IPS-18a (cell line): ENCODE results near the gene LUZP2.

ENCODE experiments used
- H3K27ac ChIP-seq: one replicate; pipeline ENCODE4 v1.5.1; 2013; ENCODE audit warnings: low read length
- H3K27me3 ChIP-seq: one replicate; pipeline ENCODE4 v1.6.1; 2013; ENCODE audit warnings: mild to moderate bottlenecking, low read length; ENCODE audit not compliant: control insufficient read depth, insufficient read depth
- H3K36me3 ChIP-seq: one replicate; pipeline ENCODE4 v1.6.1; 2013; ENCODE audit warnings: low read depth, low read length; ENCODE audit not compliant: control insufficient read depth
- H3K4me1 ChIP-seq: one replicate; pipeline ENCODE4 v1.6.1; 2013; ENCODE audit warnings: low read depth, low read length; ENCODE audit not compliant: control insufficient read depth
- H3K4me3 ChIP-seq: one replicate; pipeline ENCODE4 v1.5.1; 2013; ENCODE audit warnings: low read length
- H3K9ac ChIP-seq: one replicate; pipeline ENCODE4 v1.6.1; 2013; ENCODE audit warnings: mild to moderate bottlenecking, low read length, moderate library complexity
- H3K9me3 ChIP-seq: one replicate; pipeline ENCODE4 v1.6.1; 2013; ENCODE audit warnings: low read depth, low read length; ENCODE audit not compliant: control insufficient read depth

LUZP2 gene

GRCh38 chr11:24734742-24735237, 237.9 kb downstream of the LUZP2 start:
- Histone ChIP-seq H3K27me3 (no peaks in the 10 kb centered on the region), H3K36me3 (no peaks in the 10 kb centered on the region), H3K9me3 (no peaks in the 10 kb centered on the region), H3K4me3 (no peak overlapping the region), H3K4me1 (peaks cover 6% of the 10 kb centered on the region), H3K27ac (no peak overlapping the region), H3K9ac (no peak overlapping the region)

GRCh38 chr11:24738972-24739371, 242.1 kb downstream of the LUZP2 start:
- Histone ChIP-seq H3K4me3 (no peak overlapping the region), H3K27me3 (no peaks in the 10 kb centered on the region), H3K4me1 (peaks cover 6% of the 10 kb centered on the region), H3K9ac (no peak overlapping the region), H3K36me3 (no peaks in the 10 kb centered on the region), H3K9me3 (no peaks in the 10 kb centered on the region), H3K27ac (no peak overlapping the region)

DNA sequence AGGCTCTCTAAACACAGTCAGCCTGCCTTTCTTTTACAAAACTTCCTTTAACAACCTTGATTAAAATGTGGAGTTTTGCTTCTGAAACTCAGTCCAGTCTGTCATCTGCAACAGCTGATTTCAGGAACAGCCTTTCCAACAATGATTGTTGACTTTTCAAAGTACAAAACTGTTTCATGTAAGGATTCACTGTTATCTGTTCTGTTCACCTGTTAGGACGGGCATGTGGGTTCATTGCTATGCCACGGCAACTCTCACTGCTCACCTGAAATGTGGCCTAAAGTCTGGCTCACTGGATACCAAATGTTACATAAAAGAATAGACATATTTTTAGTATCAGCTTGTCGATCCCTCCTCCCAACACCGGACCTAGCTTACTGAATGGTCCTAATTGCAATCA, 242.8 kb downstream of the LUZP2 start:
- Histone ChIP-seq H3K27ac (no peak overlapping the region), H3K27me3 (no peaks in the 10 kb centered on the region), H3K36me3 (no peaks in the 10 kb centered on the region), H3K9ac (no peak overlapping the region), H3K9me3 (no peaks in the 10 kb centered on the region), H3K4me1 (peaks cover 6% of the 10 kb centered on the region), H3K4me3 (no peak overlapping the region)

DNA sequence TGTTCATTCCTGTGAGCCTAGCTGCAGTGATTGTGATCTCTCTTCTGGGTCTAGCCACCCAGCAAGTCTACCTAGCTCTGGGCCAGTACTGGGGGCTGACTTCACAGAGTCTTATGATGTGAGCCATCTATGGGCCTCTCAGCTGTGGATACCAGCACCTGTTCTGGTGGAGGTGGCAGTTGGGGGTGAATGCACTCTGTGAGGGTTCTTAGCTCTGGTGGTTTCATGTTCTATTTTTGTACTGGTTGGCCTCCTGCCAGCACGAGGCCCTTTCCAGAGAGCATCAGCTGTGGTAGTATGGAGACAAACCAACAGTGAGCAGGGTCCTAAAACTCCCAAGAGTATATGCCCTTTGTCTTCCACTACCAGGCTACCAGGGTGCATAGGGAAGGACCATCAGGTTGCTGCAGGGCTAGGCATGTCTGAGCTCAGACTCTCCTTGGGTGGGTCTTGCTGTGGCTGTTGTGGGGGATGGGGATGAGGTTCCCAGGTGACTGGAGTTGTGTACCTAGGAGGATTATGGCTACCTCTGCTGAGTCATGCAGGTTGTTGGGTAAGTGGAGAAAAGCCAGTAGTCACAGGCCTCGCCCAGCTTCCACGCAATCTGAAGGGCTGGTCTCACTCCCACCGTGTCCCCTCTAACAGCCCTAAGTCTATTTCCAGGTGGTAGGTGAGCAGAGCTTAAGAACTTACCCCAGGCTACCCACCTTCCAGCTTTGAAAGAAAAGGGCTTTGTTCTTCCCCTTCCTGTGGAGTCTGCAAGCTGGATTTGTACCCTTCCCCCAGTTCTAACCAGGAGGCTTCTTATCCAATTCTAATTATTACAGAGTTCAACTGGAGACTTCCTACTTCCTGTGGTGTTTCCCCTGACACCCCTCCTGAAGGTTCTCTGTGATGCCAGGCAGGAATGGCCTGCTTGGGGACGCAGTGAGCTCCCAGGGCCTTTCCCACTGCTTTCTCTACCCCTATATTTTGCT, 250.7 kb downstream of the LUZP2 start:
- H3K36me3 ChIP-seq, result no peaks in the 10 kb centered on the region
- H3K4me1 ChIP-seq, result no peaks in the 10 kb centered on the region
- H3K4me3 ChIP-seq, result no peak overlapping the region
- H3K9me3 ChIP-seq, result no peaks in the 10 kb centered on the region
- H3K9ac ChIP-seq, result no peak overlapping the region
- H3K27ac ChIP-seq, result no peak overlapping the region
- H3K27me3 ChIP-seq, result no peaks in the 10 kb centered on the region

- Histone ChIP-seq H3K27ac (no peak overlapping the region), H3K9ac (no peak overlapping the region), H3K4me1 (no peaks in the 10 kb centered on the region), H3K4me3 (no peak overlapping the region), H3K36me3 (no peaks in the 10 kb centered on the region), H3K9me3 (no peaks in the 10 kb centered on the region), H3K27me3 (no peaks in the 10 kb centered on the region)
Measured at GRCh38 chr11:24748261-24748660, 251.4 kb downstream of the LUZP2 start.

DNA sequence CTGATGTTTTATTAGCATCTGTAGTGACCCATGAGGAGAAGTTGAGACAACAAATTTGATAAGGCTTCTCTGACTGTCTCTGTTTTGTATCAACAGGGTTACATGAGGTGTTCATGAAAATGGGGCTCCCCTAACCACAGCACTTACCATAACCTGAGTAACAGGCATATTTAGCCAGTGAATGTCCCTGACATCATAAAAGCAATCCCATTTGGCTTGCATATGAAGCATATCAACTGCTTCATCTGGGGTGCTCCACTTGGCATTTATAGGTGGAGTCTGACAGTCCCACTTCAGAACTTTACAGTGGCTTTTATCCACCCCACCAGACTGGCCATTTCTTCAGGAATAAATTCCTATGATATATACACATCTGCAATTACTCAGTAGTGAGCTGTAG, 257.6 kb downstream of the LUZP2 start:
- no peak overlapping the region for H3K27ac ChIP-seq
- H3K4me3 ChIP-seq, result no peak overlapping the region
- H3K27me3 ChIP-seq, result no peaks in the 10 kb centered on the region
- H3K9me3 ChIP-seq, result no peaks in the 10 kb centered on the region
- H3K36me3 ChIP-seq, result no peaks in the 10 kb centered on the region
- peaks cover 7% of the 10 kb centered on the region for H3K4me1 ChIP-seq
- H3K9ac ChIP-seq, result no peak overlapping the region

GRCh38 chr11:24755260-24755839, 258.5 kb downstream of the LUZP2 start:
- Histone ChIP-seq H3K27me3 (no peaks in the 10 kb centered on the region), H3K27ac (no peak overlapping the region), H3K9ac (no peak overlapping the region), H3K9me3 (no peaks in the 10 kb centered on the region), H3K4me1 (peaks cover 7% of the 10 kb centered on the region), H3K36me3 (no peaks in the 10 kb centered on the region), H3K4me3 (no peak overlapping the region)

DNA sequence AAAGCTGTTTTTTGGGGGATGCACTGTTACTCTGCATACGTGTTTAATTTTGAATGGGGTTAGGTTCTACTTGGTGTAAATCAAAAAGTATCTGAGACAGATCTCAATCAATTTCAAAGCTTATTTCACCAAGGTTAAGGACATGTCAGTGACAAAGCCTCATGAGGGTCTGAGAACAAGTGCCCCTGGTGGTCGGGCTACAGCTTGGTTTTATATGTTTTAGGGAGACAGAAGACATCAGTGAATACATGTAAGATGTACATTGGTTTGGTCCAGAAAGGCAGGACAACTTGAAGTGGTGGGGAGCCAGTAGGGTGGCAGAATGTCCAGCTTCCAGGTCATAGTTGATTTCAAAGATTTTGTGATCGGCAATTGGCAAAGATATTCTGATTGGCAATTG, 262.9 kb downstream of the LUZP2 start:
- Histone ChIP-seq H3K4me1 (peaks cover 7% of the 10 kb centered on the region), H3K9ac (no peak overlapping the region)

GRCh38 chr11:24760681-24761080, 263.8 kb downstream of the LUZP2 start:
- no peaks in the 10 kb centered on the region for H3K36me3 ChIP-seq
- H3K9ac ChIP-seq, result no peak overlapping the region
- no peak overlapping the region for H3K27ac ChIP-seq
- H3K4me1 ChIP-seq, result peaks cover 4% of the 10 kb centered on the region
- H3K9me3 ChIP-seq, result no peaks in the 10 kb centered on the region
- H3K4me3 ChIP-seq, result peak overlapping the region; percentile 18
- no peaks in the 10 kb centered on the region for H3K27me3 ChIP-seq

More for the DNA sequence above, 262.9 kb downstream of the LUZP2 start:
- H3K9me3 ChIP-seq, result no peaks in the 10 kb centered on the region
- H3K27ac ChIP-seq, result no peak overlapping the region
- H3K4me3 ChIP-seq, result no peak overlapping the region
- no peaks in the 10 kb centered on the region for H3K36me3 ChIP-seq
- H3K27me3 ChIP-seq, result no peaks in the 10 kb centered on the region

GRCh38 chr11:24762076-24762475, 265.2 kb downstream of the LUZP2 start:
- no peaks in the 10 kb centered on the region for H3K4me1 ChIP-seq
- H3K4me3 ChIP-seq, result no peak overlapping the region
- H3K9me3 ChIP-seq, result no peaks in the 10 kb centered on the region
- H3K9ac ChIP-seq, result no peak overlapping the region
- H3K27ac ChIP-seq, result no peak overlapping the region
- H3K27me3 ChIP-seq, result no peaks in the 10 kb centered on the region
- H3K36me3 ChIP-seq, result no peaks in the 10 kb centered on the region

DNA sequence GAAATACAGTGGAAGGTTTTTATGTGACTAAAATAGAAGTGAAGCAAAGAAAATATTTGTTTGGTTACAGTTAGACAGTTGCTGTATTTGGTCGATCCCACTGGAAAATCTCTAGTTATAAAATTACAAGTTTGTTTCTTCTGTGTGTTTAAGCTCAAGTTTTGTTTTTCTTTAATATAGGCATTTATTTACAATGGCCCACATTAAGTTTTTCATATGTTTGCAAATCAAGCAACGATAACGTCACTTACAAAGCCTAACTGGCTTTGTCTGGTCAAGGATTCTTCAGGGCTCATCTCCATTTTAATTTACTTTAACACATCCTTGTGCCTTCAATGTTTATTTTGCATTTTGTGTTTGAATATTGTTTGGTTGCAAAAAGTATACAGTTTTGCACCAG, 270.6 kb downstream of the LUZP2 start:
- Histone ChIP-seq H3K4me1 (no peaks in the 10 kb centered on the region), H3K36me3 (no peaks in the 10 kb centered on the region), H3K4me3 (no peak overlapping the region), H3K27ac (no peak overlapping the region), H3K27me3 (no peaks in the 10 kb centered on the region), H3K9ac (no peak overlapping the region), H3K9me3 (no peaks in the 10 kb centered on the region)
